Panc1 (cell line): Measurements from ENCODE around the gene C1orf116. TPM values are rescaled to one million over a fixed set of nuclear protein-coding genes. Genes with fewer than 3 reads are reported as not detected.

Source experiments
- ATAC-seq: fragments of 200-7000 bp; cut with Tn5 transposase; 2 replicates; pipeline ENCODE4 v1.9.1; 2020; ENCODE audit warnings: mild to moderate bottlenecking, moderate library complexity
- BruUV-seq: library from RNA; stranded (reverse); fragments of 400-500 nt; replicated peaks from 2 replicates; lab custom pipeline; 2021; lab: Mats Ljungman, UMichigan
- CTCF ChIA-PET: fragments of 300-600 bp; sonication (Branson Sonifier 250); formaldehyde crosslinking; loops from one replicate; lab custom pipeline; 2022; ENCODE audit warnings: antibody characterized with exemption; lab: Charles Lee
- POLR2A ChIA-PET: fragments of 300-600 bp; sonication (Branson Sonifier 250); formaldehyde crosslinking; loops from one replicate; lab custom pipeline; 2022; ENCODE audit warnings: antibody characterized with exemption; lab: Charles Lee
- DNase-seq: peaks from one replicate; pipeline ENCODE4 v3.0.0-alpha.2; 2010; ENCODE audit warnings: low read depth, low spot score
- H3K27ac ChIP-seq: 2 replicates; pipeline ENCODE4 v1.5.1; 2011; ENCODE audit warnings: mild to moderate bottlenecking, low read length, inconsistent platforms
- H3K27me3 ChIP-seq: fragments of 200-500 bp; sonication (Bioruptor generic); 2 replicates; pipeline ENCODE4 v1.6.0; 2014; ENCODE audit warnings: low read length, inconsistent platforms; ENCODE audit not compliant: control insufficient read depth, insufficient read depth
- H3K36me3 ChIP-seq: fragments of 200-500 bp; sonication (Bioruptor generic); 2 replicates; pipeline ENCODE4 v1.5.1; 2014; ENCODE audit warnings: inconsistent platforms, mild to moderate bottlenecking, low read length, moderate library complexity; ENCODE audit not compliant: control insufficient read depth, insufficient read depth
- H3K4me1 ChIP-seq: 2 replicates; pipeline ENCODE4 v1.5.1; 2011; ENCODE audit warnings: inconsistent platforms, mild to moderate bottlenecking, low read length, moderate library complexity; ENCODE audit not compliant: control insufficient read depth, insufficient read depth
- H3K4me3 ChIP-seq, 2 experiments: 2 replicates each; pipeline ENCODE4 v1.5.1; 2011 to 2012; ENCODE audit warnings: low read depth in 2 of 2, low read length in 2 of 2, mild to moderate bottlenecking in 2 of 2, inconsistent platforms in 1 of 2, moderate library complexity in 1 of 2
- H3K9me3 ChIP-seq: fragments of 200-500 bp; sonication (Bioruptor generic); 2 replicates; pipeline ENCODE4 v1.5.1; 2014; ENCODE audit warnings: low read depth, mild to moderate bottlenecking, inconsistent platforms, low read length, moderate library complexity; ENCODE audit not compliant: control insufficient read depth, insufficient read depth
- CTCF ChIP-seq: fragments of 450-650 bp; IDR thresholded peaks from 2 replicates; pipeline ENCODE4 v1.5.1; 2017; ENCODE audit warnings: mild to moderate bottlenecking
- POLR2AphosphoS5 ChIP-seq: IDR thresholded peaks from 2 replicates; pipeline ENCODE4 v1.6.1; 2012; ENCODE audit warnings: mild to moderate bottlenecking, low read depth, low read length, moderate library complexity
- REST ChIP-seq, 2 experiments: IDR thresholded peaks; 2 replicates each; pipeline ENCODE4 v1.6.1; 2011 to 2012; ENCODE audit warnings: low read depth in 2 of 2, control low read depth in 1 of 2, low read length in 1 of 2, mild to moderate bottlenecking in 1 of 2, moderate library complexity in 1 of 2; ENCODE audit not compliant: insufficient read depth in 1 of 2
- SIN3A ChIP-seq: IDR thresholded peaks from 2 replicates; pipeline ENCODE4 v1.6.1; 2012; ENCODE audit warnings: low read depth, mild to moderate bottlenecking, low read length, moderate library complexity, borderline replicate concordance; ENCODE audit not compliant: insufficient read depth
- TCF7L2 ChIP-seq: IDR thresholded peaks from 2 replicates; pipeline ENCODE4 v1.6.1; 2011; ENCODE audit warnings: mild to moderate bottlenecking, low read depth, low read length, inconsistent platforms
- in situ Hi-C: cut with HindIII; loops from 2 replicates; pipeline ENCODE4 v1.10.0; 2016; ENCODE audit warnings: low sequenced_read_pairs, low pct_unique_long_range_greater_than_20kb
- intact Hi-C: fragments of 100-400 bp; cut with micrococcal nuclease; formaldehyde crosslinking; loops from one replicate; pipeline ENCODE4 v1.10.0; 2022; ENCODE audit not compliant: unreplicated experiment
- total RNA-seq: library from RNA; stranded (reverse); gene quantifications from one replicate; pipeline ENCODE4 v1.2.1, GENCODE V29; 2021; ENCODE audit not compliant: unreplicated experiment

The C1orf116 gene
- total RNA-seq, 1 experiment from 2014 or later = 0.08 TPM

GRCh38 chr1:207035877-207036551 is 3.5 kb upstream of the C1orf116 start:
- ChIA-PET CTCF (no interaction called here), POLR2A (no interaction called here)
- BruUV-seq = no TSS peak
- Histone ChIP-seq H3K4me1 (no peaks in the 10 kb centered on the region), H3K9me3 (no peaks in the 10 kb centered on the region), H3K27ac (no peak overlapping the region), H3K4me3 (no peak overlapping the region), H3K27me3 (peaks cover 22% of the 10 kb centered on the region), H3K36me3 (no peaks in the 10 kb centered on the region)
- TF ChIP-seq POLR2AphosphoS5 = no peak
- TF ChIP-seq TCF7L2 = no peak
- TF ChIP-seq CTCF = no peak
- ATAC-seq = no peak
- no peak for DNase-seq
- intact Hi-C loops = no loop called here
- in situ Hi-C loops = no loop called here

- H3K4me3 ChIP-seq = no peak overlapping the region
- H3K4me1 ChIP-seq = no peaks in the 10 kb centered on the region
- peaks cover 27% of the 10 kb centered on the region for H3K27me3 ChIP-seq
- no peak overlapping the region for H3K27ac ChIP-seq
- DNase-seq (no peak), ATAC-seq (no peak)
- in situ Hi-C loops = no loop called here
- no TSS peak for BruUV-seq
- intact Hi-C loops = no loop called here
- TF ChIP-seq TCF7L2 (no peak), SIN3A (no peak), CTCF (no peak), POLR2AphosphoS5 (no peak), REST (IDR thresholded peaks at IDR 0.05; ENCODE audit: insufficient read depth in 1 of 2, low read depth in 2 of 2, low read length in 1 of 2) (no peak)
- ChIA-PET POLR2A (no interaction called here), CTCF (no interaction called here)
- no peaks in the 10 kb centered on the region for H3K9me3 ChIP-seq
- H3K36me3 ChIP-seq = no peaks in the 10 kb centered on the region
Measured at GRCh38 chr1:207034998-207035397, 2.4 kb upstream of the C1orf116 start.
